Suppressor macrophage treated with lipopolysaccharide for 1 hour (primary cell): ENCODE data around the gene PPM1K.
"Not testable (repeated sequence)": the region's sequence is repeated elsewhere in the genome, so short reads cannot be mapped to it uniquely, and the experiment has no call there.

Source experiments
- DNase-seq, 3 donors: peaks; one replicate each; pipeline ENCODE4 v3.0.0-alpha.2; 2020 to 2022

PPM1K gene

DNA sequence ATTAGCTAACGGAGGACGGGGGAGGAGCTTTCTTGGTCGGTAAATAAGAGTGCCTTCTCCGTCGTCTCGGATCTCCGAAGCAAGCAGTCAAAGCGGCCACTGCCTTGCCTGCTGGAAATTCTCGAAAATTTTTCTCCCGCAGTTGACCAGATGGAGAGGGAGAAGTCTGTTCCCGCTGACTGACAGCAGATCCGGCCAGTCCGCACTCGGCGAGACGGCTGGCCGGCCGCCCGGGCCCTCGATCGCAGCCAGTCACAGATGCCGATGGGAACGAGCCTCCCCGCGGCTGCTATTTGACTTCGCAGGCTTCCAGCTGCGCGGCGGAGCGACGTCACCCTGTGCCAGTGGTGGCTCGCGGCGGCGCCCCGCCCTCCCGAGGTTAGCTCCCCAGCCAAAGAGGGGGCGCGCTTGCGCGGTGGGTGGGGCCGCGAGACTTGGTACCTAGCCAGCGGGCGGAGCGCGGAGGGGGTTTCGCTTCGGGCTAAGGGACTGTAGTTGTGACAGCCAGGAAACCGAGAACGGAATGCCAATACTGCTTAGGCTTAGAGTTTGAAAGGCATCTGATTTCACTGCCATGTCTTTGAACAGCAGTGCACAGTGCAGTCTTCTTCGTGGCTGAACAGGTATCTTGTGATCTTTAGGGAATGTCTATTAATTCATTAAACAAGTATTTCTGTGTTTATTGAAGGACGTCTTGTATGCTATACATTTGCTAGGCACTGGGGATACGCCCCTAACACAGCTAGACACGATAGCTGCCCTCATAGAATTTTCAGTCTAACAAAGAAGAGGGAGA lies at the start of gene PPM1K:
PPM1K (minus strand) TSS at position 123 of the 796 bp plus-strand sequence. CDS start 5,978 bp downstream, outside the sequence.
- DNase-seq = peak; percentile 100

- peak in 2 of 3 donors; percentile 7 to 20 for DNase-seq
Observed at GRCh38 chr4:88333741-88334405, 49.5 kb upstream of the PPM1K start.

- no peak for DNase-seq
Observed at GRCh38 chr4:88327665-88328064, 43.3 kb upstream of the PPM1K start.

DNA sequence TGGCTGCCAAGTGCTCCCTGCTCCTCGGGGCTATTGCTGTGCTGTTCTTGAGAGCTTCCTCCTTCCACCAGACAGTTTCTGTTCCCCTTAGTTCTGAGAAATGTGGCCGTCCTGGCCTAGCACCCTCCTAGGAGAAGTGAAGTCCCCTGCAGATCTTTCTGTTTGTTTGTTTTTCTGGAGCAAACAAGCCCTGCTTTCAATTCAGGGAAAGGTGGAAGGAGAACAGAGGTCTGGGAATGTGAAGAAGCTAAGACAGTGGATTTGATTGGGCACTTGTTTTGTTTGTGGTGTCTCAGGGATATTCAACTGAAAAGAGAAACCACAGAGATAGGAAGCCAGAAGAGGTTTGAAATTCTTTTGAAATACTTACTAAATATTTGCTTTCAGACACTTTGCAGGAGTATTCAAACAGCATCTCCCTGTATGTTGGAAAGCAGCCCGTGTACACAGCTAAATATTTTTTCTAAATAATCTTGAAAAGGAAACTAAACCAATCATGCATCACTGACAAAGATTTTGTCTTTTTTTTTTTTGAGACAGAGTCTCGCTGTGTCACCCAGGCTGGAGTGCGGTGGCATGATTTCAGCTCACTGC lies 36.5 kb upstream of the PPM1K start:
- DNase-seq = peak; percentile 82 to 85 (median 83)

- peak in 1 of 3 donors; percentile 8 for DNase-seq
Observed at GRCh38 chr4:88320224-88320779, 35.9 kb upstream of the PPM1K start.

DNA sequence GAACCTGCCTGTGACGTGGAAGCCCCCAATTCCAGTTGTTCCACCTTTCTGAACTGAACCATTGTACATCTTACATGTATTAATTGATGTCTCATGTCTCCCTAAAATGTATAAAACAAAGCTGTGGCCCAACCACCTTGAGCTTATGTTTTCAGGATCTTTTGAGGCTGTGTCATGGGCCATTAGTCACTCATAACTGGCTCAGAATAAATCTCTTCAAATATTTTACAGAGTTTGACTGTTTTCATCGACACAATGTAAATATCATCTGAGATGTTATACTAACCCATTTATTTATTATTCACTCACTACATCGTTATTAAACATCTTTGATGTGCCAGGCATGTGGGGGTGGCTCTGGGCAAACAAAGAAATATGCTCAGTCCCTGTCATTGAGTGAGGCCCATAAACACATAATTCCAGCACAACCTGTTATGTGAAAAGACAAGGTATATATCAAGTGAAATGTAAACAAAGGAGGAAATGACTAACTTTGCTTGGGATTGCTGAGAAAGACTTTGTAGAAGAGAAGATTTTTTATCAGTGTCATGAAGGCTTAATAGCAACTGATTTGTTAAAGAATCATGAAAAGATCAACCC lies 34.5 kb upstream of the PPM1K start:
- no peak for DNase-seq

GRCh38 chr4:88315460-88316017 lies 31.2 kb upstream of the PPM1K start:
- no peak for DNase-seq

DNA sequence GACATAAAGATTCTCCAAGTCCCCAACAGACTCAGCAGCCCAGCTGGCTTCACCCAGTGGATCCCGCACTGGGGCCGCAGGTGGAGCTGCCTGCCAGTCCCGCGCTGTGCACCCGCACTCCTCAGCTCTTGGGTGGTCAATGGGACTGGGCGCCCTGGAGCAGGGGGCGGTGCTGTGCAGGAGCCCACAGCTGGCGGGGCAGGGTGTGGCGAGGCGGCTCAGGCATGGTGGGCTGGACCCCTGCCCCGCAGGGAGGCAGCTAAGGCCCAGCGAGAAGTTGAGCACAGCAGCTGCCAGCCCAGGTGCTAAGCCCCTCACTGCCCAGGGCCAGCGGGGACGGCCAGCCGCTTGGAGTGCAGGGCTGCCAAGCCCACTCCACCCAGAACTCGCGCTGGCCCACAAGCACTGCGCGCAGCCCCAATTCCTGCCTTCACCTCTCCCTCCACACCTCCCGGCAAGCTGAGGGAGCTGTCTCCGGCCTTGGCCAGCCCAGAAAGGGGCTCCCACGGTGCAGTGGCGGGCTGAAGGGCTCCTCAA lies 28.8 kb upstream of the PPM1K start:
- not testable (repeated sequence) for DNase-seq

DNA sequence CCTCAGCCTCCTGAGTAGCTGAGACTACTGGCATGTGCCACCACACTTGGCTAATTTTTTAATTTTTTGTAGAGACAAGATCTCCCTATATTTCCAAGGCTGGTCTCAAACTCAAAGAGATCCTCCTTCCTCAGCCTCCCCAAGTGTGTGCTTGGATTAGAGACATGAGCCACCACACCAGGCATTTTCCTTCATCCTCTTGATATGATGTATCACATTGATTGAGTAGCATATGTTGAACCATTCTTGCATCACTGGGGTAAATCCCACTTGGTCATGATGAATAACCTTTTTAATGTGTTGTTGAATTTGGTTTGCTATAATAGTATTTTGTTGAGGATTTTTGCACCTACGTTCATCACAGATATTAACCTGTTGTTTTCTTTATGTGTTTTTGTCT lies 24.2 kb upstream of the PPM1K start:
- DNase-seq = peak; percentile 23 to 44 (median 28)

- DNase-seq = no peak
Observed at GRCh38 chr4:88297725-88298454, 13.5 kb upstream of the PPM1K start.

GRCh38 chr4:88297212-88297516 lies 12.8 kb upstream of the PPM1K start:
- DNase-seq = no peak

GRCh38 chr4:88296413-88297211 lies 12.3 kb upstream of the PPM1K start:
- no peak for DNase-seq

- no peak for DNase-seq
Observed at GRCh38 chr4:88295656-88296055, 11.3 kb upstream of the PPM1K start.

DNA sequence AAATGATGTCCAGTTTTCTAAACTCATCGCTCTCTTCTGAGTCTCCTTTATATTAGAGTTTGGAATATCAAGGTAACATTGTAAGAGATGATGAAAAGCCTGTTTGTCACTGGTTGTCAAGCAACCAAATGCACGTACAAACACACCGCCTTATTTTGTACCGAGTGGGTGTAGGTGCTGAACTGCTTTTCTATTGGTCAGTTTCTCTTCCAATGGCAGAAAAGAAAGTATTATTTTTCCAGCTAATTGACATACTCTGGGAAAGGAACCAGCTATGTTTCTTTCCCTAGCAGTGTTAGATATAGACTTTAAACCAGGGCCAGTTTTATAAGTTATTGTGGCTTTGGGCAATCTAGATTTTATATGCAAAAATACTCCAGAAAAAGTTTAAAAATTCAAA lies 6.6 kb upstream of the PPM1K start:
- DNase-seq = no peak

DNA sequence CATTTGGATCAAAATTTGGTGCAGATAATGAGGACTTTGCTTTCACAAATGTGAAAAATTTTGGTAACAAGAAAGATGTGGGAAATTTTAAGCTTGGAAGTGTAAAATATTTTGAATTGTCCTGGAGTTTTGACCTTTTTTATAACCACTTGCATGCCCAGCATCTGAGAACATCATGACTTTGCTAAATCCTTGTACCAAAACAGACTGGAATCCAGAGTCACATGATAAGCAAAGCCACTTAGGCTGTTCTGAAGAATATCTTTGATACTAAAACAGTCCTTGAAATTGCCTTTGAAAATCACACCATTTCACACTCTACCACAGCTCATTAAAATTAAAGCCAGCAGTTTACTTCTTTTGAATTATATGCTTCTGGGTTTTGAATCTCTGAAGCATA lies 2.5 kb upstream of the PPM1K start:
- DNase-seq = no peak

DNA sequence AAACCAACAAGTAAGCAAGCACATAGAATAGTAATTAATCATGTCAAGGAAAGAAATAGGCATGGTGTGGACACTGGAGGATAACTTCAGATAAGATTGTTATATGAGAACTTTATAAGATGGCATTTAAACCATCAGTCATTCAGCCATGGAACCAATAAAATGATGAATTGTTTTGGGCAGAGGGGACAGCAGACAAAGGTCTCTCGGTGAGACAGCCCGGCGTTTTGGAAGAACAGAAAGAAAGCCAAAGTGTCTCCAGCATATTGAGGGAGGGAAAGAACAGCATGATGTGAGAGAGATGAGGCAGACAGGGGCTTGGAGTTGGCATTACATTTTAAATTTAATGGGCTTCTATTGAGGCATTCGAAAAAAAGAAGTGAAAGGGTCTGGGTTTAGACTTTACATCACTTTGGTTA lies 883 bp upstream of the PPM1K start:
- DNase-seq = no peak

DNA sequence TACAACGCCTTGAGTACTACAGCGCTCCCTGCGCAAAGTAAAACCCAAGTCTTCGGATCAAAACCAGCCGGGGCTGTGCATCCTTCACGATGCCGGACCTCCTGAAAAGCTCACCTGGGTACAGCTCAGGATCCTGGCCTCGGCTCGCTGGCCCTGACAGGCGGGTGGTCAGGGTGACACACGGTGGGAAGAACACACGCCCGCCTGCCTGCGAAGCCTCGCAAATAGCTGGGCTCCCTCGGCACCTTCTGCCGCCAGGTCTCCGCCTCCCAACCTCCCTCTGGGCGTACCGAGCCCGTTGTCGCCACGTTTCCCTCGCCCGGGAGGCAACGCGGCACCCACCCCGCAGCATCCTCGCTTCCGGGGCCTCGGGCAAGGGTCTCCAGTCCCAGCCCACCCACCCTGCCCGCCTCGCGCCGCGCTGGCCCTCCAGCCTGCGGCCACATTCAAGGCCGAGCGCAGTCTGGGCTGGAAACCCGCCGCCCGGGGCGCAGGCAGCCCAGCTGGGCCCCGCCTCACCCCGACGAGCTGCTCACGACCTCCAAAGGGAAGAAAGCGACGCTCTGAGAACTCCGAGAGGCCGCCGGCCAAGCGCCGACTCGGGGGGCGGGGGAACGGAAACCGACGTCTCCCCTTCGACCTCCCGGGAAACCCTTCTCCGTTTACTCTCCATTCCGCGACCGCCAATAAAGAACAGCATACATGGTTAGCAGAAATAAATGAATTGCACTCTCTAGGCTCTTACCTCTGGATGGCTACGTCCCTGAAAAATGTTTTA lies 511 bp downstream of the PPM1K start:
- peak; percentile 76 to 85 (median 79) for DNase-seq

GRCh38 chr4:88280228-88280795 lies 4.0 kb downstream of the PPM1K start:
- DNase-seq = no peak

DNA sequence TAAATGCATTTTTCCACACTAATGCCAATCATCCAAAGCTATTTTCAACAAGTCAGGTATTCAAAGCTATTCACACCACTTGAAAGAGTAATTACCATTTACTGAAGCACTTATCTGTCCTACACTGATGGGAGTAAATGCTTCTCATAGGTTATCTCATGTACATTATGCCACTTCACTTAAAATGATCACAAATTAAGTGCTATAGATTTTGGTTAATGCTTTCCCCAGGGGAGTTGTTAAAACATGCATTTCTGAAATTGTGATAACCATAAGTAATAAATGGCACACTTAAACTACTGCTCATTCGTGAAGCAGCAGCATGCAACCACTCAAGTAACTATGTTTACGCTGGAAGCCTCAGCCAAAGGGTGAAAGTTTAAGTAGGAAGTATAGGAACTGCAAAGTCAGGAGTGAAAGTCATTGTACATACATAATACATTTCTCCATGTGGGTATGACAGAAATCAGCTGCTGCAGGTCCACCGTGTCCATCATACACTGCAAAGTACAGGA lies 6.6 kb downstream of the PPM1K start:
- no peak for DNase-seq
